NCI-H1105 (cell line): ENCODE measurements around the gene VIT.
"Not testable (repeated sequence)": the region's sequence is repeated elsewhere in the genome, so short reads cannot be mapped to it uniquely, and the experiment has no call there.

Experiments used
- DNase-seq: peaks from one replicate; lab custom pipeline; 2025; lab: John Stamatoyannopoulos, UW

The VIT gene

GRCh38 chr2:36807223-36807886 is 110.8 kb downstream of the VIT start:
- no peak for DNase-seq

- DNase-seq, result no peak
Measured at GRCh38 chr2:36808386-36809068, 112.0 kb downstream of the VIT start.

GRCh38 chr2:36809069-36809445 is 112.5 kb downstream of the VIT start:
- no peak for DNase-seq

GRCh38 chr2:36811071-36811470 is 114.6 kb downstream of the VIT start:
- DNase-seq, result no peak

- no peak for DNase-seq
Measured at GRCh38 chr2:36812196-36812595, 115.7 kb downstream of the VIT start.

GRCh38 chr2:36818542-36818941 is 122.0 kb downstream of the VIT start:
- DNase-seq, result no peak

GRCh38 chr2:36819095-36819711 is 122.7 kb downstream of the VIT start:
- no peak for DNase-seq

- DNase-seq, result no peak
Measured at GRCh38 chr2:36820942-36821605, 124.6 kb downstream of the VIT start.

GRCh38 chr2:36823862-36824261 is 127.4 kb downstream of the VIT start:
- DNase-seq, result no peak

GRCh38 chr2:36824273-36824672 is 127.8 kb downstream of the VIT start:
- DNase-seq, result no peak

- DNase-seq, result not testable (repeated sequence)
Measured at GRCh38 chr2:36824683-36825082, 128.2 kb downstream of the VIT start.

GRCh38 chr2:36831185-36831584 is 134.7 kb downstream of the VIT start:
- DNase-seq, result no peak

- no peak for DNase-seq
Measured at GRCh38 chr2:36834203-36834602, 137.7 kb downstream of the VIT start.

GRCh38 chr2:36834731-36835524 is 138.4 kb downstream of the VIT start:
- no peak for DNase-seq

- DNase-seq, result no peak
Measured at GRCh38 chr2:36839976-36840617, 143.6 kb downstream of the VIT start.

- DNase-seq, result no peak
Measured at GRCh38 chr2:36843838-36844237, 147.3 kb downstream of the VIT start.

GRCh38 chr2:36849265-36849664 is 152.8 kb downstream of the VIT start:
- DNase-seq, result no peak

GRCh38 chr2:36854241-36854640 is 157.7 kb downstream of the VIT start:
- no peak for DNase-seq

- no peak for DNase-seq
Measured at GRCh38 chr2:36855429-36855828, 158.9 kb downstream of the VIT start.

- no peak for DNase-seq
Measured at GRCh38 chr2:36857713-36858112, 161.2 kb downstream of the VIT start.

- DNase-seq, result no peak
Measured at GRCh38 chr2:36858551-36859365, 162.3 kb downstream of the VIT start.
